Measurements from ENCODE around the gene ANKRD29.

ANKRD29 gene

GRCh38 chr18:23658285-23658684, 4.4 kb downstream of the ANKRD29 start:
- TF ChIP-seq ZFX (IDR thresholded peaks at IDR 0.05; ENCODE audit: borderline replicate concordance) (no peak), CTCF (IDR thresholded peaks at IDR 0.05) (no peak)
- H3K27ac ChIP-seq: no peak overlapping the region

- H3K27ac ChIP-seq: no peak overlapping the region
- TF ChIP-seq CTCF (IDR thresholded peaks at IDR 0.05): no peak
- no peak for TF ChIP-seq ZFX (IDR thresholded peaks at IDR 0.05; ENCODE audit: borderline replicate concordance)
Observed at GRCh38 chr18:23652232-23652631, 10.5 kb downstream of the ANKRD29 start.

- TF ChIP-seq ZFX (IDR thresholded peaks at IDR 0.05; ENCODE audit: borderline replicate concordance) (no peak), CTCF (IDR thresholded peaks at IDR 0.05) (no peak)
- no peak overlapping the region for H3K27ac ChIP-seq
Observed at GRCh38 chr18:23650968-23651927, 11.5 kb downstream of the ANKRD29 start.

GRCh38 chr18:23648940-23649607, 13.6 kb downstream of the ANKRD29 start:
- H3K27ac ChIP-seq: no peak overlapping the region
- TF ChIP-seq ZFX (IDR thresholded peaks at IDR 0.05; ENCODE audit: borderline replicate concordance): no peak
- TF ChIP-seq CTCF (IDR thresholded peaks at IDR 0.05): no peak

- TF ChIP-seq ZFX (IDR thresholded peaks at IDR 0.05; ENCODE audit: borderline replicate concordance) (no peak), CTCF (IDR thresholded peaks at IDR 0.05) (no peak)
- no peak overlapping the region for H3K27ac ChIP-seq
Observed at GRCh38 chr18:23648456-23648855, 14.3 kb downstream of the ANKRD29 start.

- H3K27ac ChIP-seq: no peak overlapping the region
Observed at GRCh38 chr18:23646282-23646681, 16.4 kb downstream of the ANKRD29 start.

More at GRCh38 chr18:23646282-23646681, 16.4 kb downstream of the ANKRD29 start:
- TF ChIP-seq ZFX (IDR thresholded peaks at IDR 0.05; ENCODE audit: borderline replicate concordance) (no peak), CTCF (IDR thresholded peaks at IDR 0.05) (no peak)

Data from 22Rv1 (cell line).